GM12874 (cell line): ENCODE data around the gene HEATR1.

Experiments used
- CTCF ChIP-seq: IDR thresholded peaks from 2 replicates; pipeline ENCODE4 v1.5.1; 2011; ENCODE audit warnings: low read depth, mild to moderate bottlenecking, control low read depth, low read length, moderate library complexity; ENCODE audit not compliant: insufficient read depth

HEATR1 gene

GRCh38 chr1:236509647-236510401 is 94.5 kb downstream of the HEATR1 start:
- no peak for TF ChIP-seq CTCF

- no peak for TF ChIP-seq CTCF
These were observed 95.1 kb downstream of the HEATR1 start for GRCh38 chr1:236509203-236509602.

- TF ChIP-seq CTCF, result no peak
These were observed 95.7 kb downstream of the HEATR1 start for GRCh38 chr1:236508593-236509027.

GRCh38 chr1:236507022-236507700 is 97.2 kb downstream of the HEATR1 start:
- no peak for TF ChIP-seq CTCF

GRCh38 chr1:236502972-236503639 is 101.2 kb downstream of the HEATR1 start:
- no peak for TF ChIP-seq CTCF

GRCh38 chr1:236502579-236502971 is 101.7 kb downstream of the HEATR1 start:
- no peak for TF ChIP-seq CTCF

GRCh38 chr1:236501093-236501492 is 103.2 kb downstream of the HEATR1 start:
- TF ChIP-seq CTCF, result no peak
